Caco-2 (cell line): ENCODE results near the gene SEC24A. TPM values are rescaled to one million over a fixed set of nuclear protein-coding genes. Genes with fewer than 3 reads are reported as not detected.
"Not testable (repeated sequence)": the region's sequence is repeated elsewhere in the genome, so short reads cannot be mapped to it uniquely, and the experiment has no call there.

Source experiments
- BruUV-seq: library from RNA; stranded (reverse); fragments of 400-500 nt; replicated peaks from 2 replicates; lab custom pipeline; 2021; lab: Mats Ljungman, UMichigan
- CTCF ChIA-PET: fragments of 300-600 bp; sonication (Branson Sonifier 250); formaldehyde crosslinking; loops from one replicate; lab custom pipeline; 2022; ENCODE audit warnings: antibody characterized with exemption; lab: Charles Lee
- POLR2A ChIA-PET: fragments of 300-600 bp; sonication (Branson Sonifier 250); formaldehyde crosslinking; loops from one replicate; lab custom pipeline; 2022; ENCODE audit warnings: antibody characterized with exemption; lab: Charles Lee
- DNase-seq, 2 experiments: peaks; one replicate each; pipeline versions ENCODE4 v3.0.0 to v3.0.0-alpha.2; 2020 to 2022
- H3K27me3 ChIP-seq: replicated peaks from 2 replicates; pipeline ENCODE4 v1.6.0; 2011; ENCODE audit warnings: low read length; ENCODE audit not compliant: control insufficient read depth, insufficient read depth
- H3K36me3 ChIP-seq: 2 replicates; pipeline ENCODE4 v1.5.1; 2011; ENCODE audit warnings: low read length; ENCODE audit not compliant: control insufficient read depth, insufficient read depth
- H3K4me1 ChIP-seq: fragments of 250-450 bp; sonication (Bioruptor Pico); 2 replicates; pipeline ENCODE4 v1.5.1; 2020; ENCODE audit warnings: mild to moderate bottlenecking
- H3K4me3 ChIP-seq: 2 replicates; pipeline ENCODE4 v1.5.1; 2011; ENCODE audit warnings: low read depth, mild to moderate bottlenecking, control low read depth, low read length
- H3K9me3 ChIP-seq: fragments of 250-450 bp; sonication (Bioruptor Pico); 2 replicates; pipeline ENCODE4 v1.5.1; 2020; ENCODE audit warnings: mild to moderate bottlenecking, moderate library complexity
- H3K27ac Mint-ChIP-seq: one replicate; pipeline ENCODE4 v1.8.0; 2022; ENCODE audit warnings: mixed read lengths; ENCODE audit not compliant: unreplicated experiment
- H3K27me3 Mint-ChIP-seq: one replicate; pipeline ENCODE4 v1.8.0; 2022; ENCODE audit warnings: mixed read lengths; ENCODE audit not compliant: insufficient read depth, unreplicated experiment
- H3K36me3 Mint-ChIP-seq: one replicate; pipeline ENCODE4 v1.8.0; 2022; ENCODE audit warnings: mild to moderate bottlenecking, mixed read lengths; ENCODE audit not compliant: insufficient read depth, unreplicated experiment
- H3K4me1 Mint-ChIP-seq: one replicate; pipeline ENCODE4 v1.8.0; 2022; ENCODE audit warnings: low read depth, mixed read lengths; ENCODE audit not compliant: unreplicated experiment
- H3K4me3 Mint-ChIP-seq: one replicate; pipeline ENCODE4 v1.8.0; 2022; ENCODE audit warnings: mild to moderate bottlenecking, moderate library complexity, mixed read lengths; ENCODE audit not compliant: unreplicated experiment
- H3K9me3 Mint-ChIP-seq: one replicate; pipeline ENCODE4 v1.8.0; 2022; ENCODE audit warnings: mixed read lengths; ENCODE audit not compliant: unreplicated experiment
- CTCF ChIP-seq, 2 experiments: fragments of 200-600 bp in 1 of 2; IDR thresholded peaks; 1 replicate in 1 of 2; 2 replicates in 1 of 2; pipeline versions ENCODE4 v1.5.1 to v1.8.0; 2011 to 2022; ENCODE audit warnings: antibody characterized with exemption in 1 of 2, control low read depth in 1 of 2, inconsistent platforms in 1 of 2, low read depth in 1 of 2, low read length in 1 of 2, mild to moderate bottlenecking in 1 of 2, moderate library complexity in 1 of 2; ENCODE audit not compliant: insufficient read depth in 1 of 2, severe bottlenecking in 1 of 2, unreplicated experiment in 1 of 2
- intact Hi-C: fragments of 100-400 bp; cut with micrococcal nuclease; formaldehyde crosslinking; loops from one replicate; pipeline ENCODE4 v1.10.0; 2022; ENCODE audit not compliant: unreplicated experiment
- total RNA-seq: library from RNA; stranded (reverse); gene quantifications from 2 replicates; pipeline ENCODE4 v1.2.3, GENCODE V29; 2022

The SEC24A gene
- total RNA-seq, 1 experiment from 2014 or later: 47.4 TPM

GRCh38 chr5:134714541-134714940 is 66.0 kb downstream of the SEC24A start:
- no peak for TF ChIP-seq CTCF (IDR thresholded peaks at IDR 0.05; ENCODE audit: insufficient read depth in 1 of 2, low read depth in 1 of 2, low read length in 1 of 2, severe bottlenecking in 1 of 2, unreplicated experiment in 1 of 2)

GRCh38 chr5:134715466-134715865 is 66.9 kb downstream of the SEC24A start:
- H3K9me3 ChIP-seq, H3K4me1 Mint-ChIP-seq, intact Hi-C loops, H3K27ac Mint-ChIP-seq, H3K4me1 ChIP-seq, H3K36me3 ChIP-seq, H3K4me3 Mint-ChIP-seq, POLR2A ChIA-PET, H3K9me3 Mint-ChIP-seq, BruUV-seq, H3K27me3 ChIP-seq, CTCF ChIA-PET, H3K27me3 Mint-ChIP-seq, DNase-seq, H3K4me3 ChIP-seq: not testable (repeated sequence)
- H3K36me3 Mint-ChIP-seq: peaks cover 93% of the 10 kb centered on the region

More at GRCh38 chr5:134714541-134714940, 66.0 kb downstream of the SEC24A start:
- Histone ChIP-seq H3K9me3 (no peaks in the 10 kb centered on the region), H3K36me3 (peaks cover 3% of the 10 kb centered on the region; the same call in 1 of the 2 replicates), H3K4me1 (no peaks in the 10 kb centered on the region), H3K27me3 (no peaks in the 10 kb centered on the region), H3K4me3 (no peak overlapping the region)
- H3K27me3 Mint-ChIP-seq: no peaks in the 10 kb centered on the region
- H3K9me3 Mint-ChIP-seq: no peaks in the 10 kb centered on the region
- intact Hi-C loops: no loop called here
- no peaks in the 10 kb centered on the region for H3K4me1 Mint-ChIP-seq
- CTCF ChIA-PET: no interaction called here
- BruUV-seq: no TSS peak
- H3K27ac Mint-ChIP-seq: no peak overlapping the region
- POLR2A ChIA-PET: interaction anchor here (0.6 kb wide), 1 partner anchor 225 kb away, joined by 4 read pairs; no protein-coding TSS in a partner anchor
- peaks cover 93% of the 10 kb centered on the region for H3K36me3 Mint-ChIP-seq
- H3K4me3 Mint-ChIP-seq: no peak overlapping the region
- DNase-seq: no peak

GRCh38 chr5:134724872-134725271 is 76.3 kb downstream of the SEC24A start:
- Mint-ChIP-seq H3K9me3 (no peaks in the 10 kb centered on the region), H3K4me1 (no peaks in the 10 kb centered on the region), H3K36me3 (peaks cover 47% of the 10 kb centered on the region), H3K27ac (no peak overlapping the region), H3K4me3 (no peak overlapping the region), H3K27me3 (no peaks in the 10 kb centered on the region)
- ChIA-PET CTCF (interaction anchor here (0.5 kb wide), 1 partner anchor 48 kb away, joined by 3 read pairs; no protein-coding TSS in a partner anchor), POLR2A (no interaction called here)
- no peak for TF ChIP-seq CTCF (IDR thresholded peaks at IDR 0.05; ENCODE audit: insufficient read depth in 1 of 2, low read depth in 1 of 2, low read length in 1 of 2, severe bottlenecking in 1 of 2, unreplicated experiment in 1 of 2)
- Histone ChIP-seq H3K27me3 (no peaks in the 10 kb centered on the region), H3K4me1 (no peaks in the 10 kb centered on the region), H3K4me3 (no peak overlapping the region), H3K36me3 (no peaks in the 10 kb centered on the region; the same call in 1 of the 2 replicates), H3K9me3 (no peaks in the 10 kb centered on the region)
- no peak for DNase-seq
- BruUV-seq: no TSS peak
- intact Hi-C loops: no loop called here
